Renal cortex interstitium (tissue), 3 donors: ENCODE data around the gene ANKRD6. TPM values are rescaled to one million over a fixed set of nuclear protein-coding genes. Genes with fewer than 3 reads are reported as not detected.

Source experiments
- polyA plus RNA-seq, 3 donors: library from polyadenylated mRNA; unstranded; fragments of 120-200 nt; gene quantifications; one replicate each; pipeline ENCODE4 v1.2.1, GENCODE V29; 2013; ENCODE audit not compliant: insufficient read length in 3 of 3

The ANKRD6 gene
- polyA plus RNA-seq, 3 donors = 23.4 to 44.8 (median 26.4) TPM

Other genes starting within 250 kb of the ANKRD6 start
- 1 to 10 TPM in 2 of 3 donors, under 1 TPM in 1; 0.95 to 2.9 (median 2.1) TPM for gene GABRR1, start 215.8 kb upstream of the ANKRD6 start, polyA plus RNA-seq
- gene GABRR2, start 117.9 kb upstream of the ANKRD6 start, polyA plus RNA-seq = 1 to 10 TPM in 1 of 3 donors, under 1 TPM in 2; 0.82 to 3.5 (median 0.93) TPM
- 10 to 100 TPM; 53.3 to 62.1 (median 54.4) TPM for gene UBE2J1, start 80.4 kb upstream of the ANKRD6 start, polyA plus RNA-seq
- gene RRAGD, start 20.9 kb upstream of the ANKRD6 start, polyA plus RNA-seq = 10 to 100 TPM; 26.4 to 36.8 (median 33.3) TPM
- 10 to 100 TPM; 41.8 to 64.4 (median 43.0) TPM for gene LYRM2, start 205.6 kb downstream of the ANKRD6 start, polyA plus RNA-seq